Kidney (tissue), 14 donors: ENCODE measurements around the gene POLR1B. TPM values are rescaled to one million over a fixed set of nuclear protein-coding genes. Genes with fewer than 3 reads are reported as not detected.

Experiments
- DNase-seq, 5 donors: peaks; one replicate each; pipeline ENCODE4 v3.0.0-alpha.2; 2013 to 2020
- FAIRE-seq: peaks from 2 replicates; lab custom pipeline; 2012; peaks lifted over from hg19 to GRCh38; lab: Jason Lieb, UNC
- H3K27ac ChIP-seq, 2 donors: one replicate each; pipeline ENCODE4 v1.7.0; 2013; ENCODE audit warnings: low read depth in 2 of 2, low read length in 2 of 2, inconsistent platforms in 1 of 2
- H3K27me3 ChIP-seq: one replicate; pipeline ENCODE4 v1.7.1; 2013; ENCODE audit warnings: low read length, inconsistent platforms; ENCODE audit not compliant: control insufficient read depth, insufficient read depth
- H3K36me3 ChIP-seq, 3 donors: one replicate each; pipeline versions ENCODE4 v1.7.0 to v1.7.1; 2013; ENCODE audit warnings: low read length in 3 of 3, control low read depth in 1 of 3, inconsistent platforms in 1 of 3; ENCODE audit not compliant: insufficient read depth in 3 of 3, control insufficient read depth in 2 of 3
- H3K4me1 ChIP-seq, 3 donors: one replicate each; pipeline versions ENCODE4 v1.7.0 to v1.7.1; 2013; ENCODE audit warnings: low read length in 3 of 3, inconsistent platforms in 1 of 3, low read depth in 1 of 3; ENCODE audit not compliant: control insufficient read depth in 2 of 3, insufficient read depth in 2 of 3
- H3K4me3 ChIP-seq, 3 donors: one replicate each; pipeline versions ENCODE4 v1.7.0 to v1.8.1; 2013; ENCODE audit warnings: low read length in 3 of 3, control low read depth in 1 of 3, inconsistent platforms in 1 of 3
- H3K9ac ChIP-seq, 3 donors: one replicate each; pipeline versions ENCODE4 v1.7.0 to v1.7.1; 2013; ENCODE audit warnings: low read length in 3 of 3, control low read depth in 1 of 3, inconsistent platforms in 1 of 3
- H3K9me3 ChIP-seq, 3 donors: one replicate each; pipeline versions ENCODE4 v1.7.0 to v1.7.1; 2013; ENCODE audit warnings: low read length in 3 of 3, control low read depth in 1 of 3, inconsistent platforms in 1 of 3; ENCODE audit not compliant: control insufficient read depth in 2 of 3, insufficient read depth in 1 of 3
- CTCF ChIP-seq: IDR thresholded peaks from 3 replicates; pipeline ENCODE4 v1.5.1; 2012; ENCODE audit warnings: mild to moderate bottlenecking, moderate library complexity, borderline replicate concordance; ENCODE audit not compliant: insufficient read depth; ENCODE audit errors: extremely low read depth
- intact Hi-C: fragments of 100-400 bp; cut with DNase I; formaldehyde crosslinking; loops from one replicate; pipeline ENCODE4 v1.11.1; 2022
- polyA plus RNA-seq: library from polyadenylated mRNA; stranded (reverse); fragments of 350-450 nt; fragmentation: Illumina TruSeq; extraction: RNeasy Lipid Tissue Mini Kit (QIAGEN cat#74804); gene quantifications from one replicate; pipeline ENCODE4 v1.2.3, GENCODE V29; 2014; ENCODE audit warnings: low read depth, low replicate concordance; ENCODE audit not compliant: insufficient read depth
- total RNA-seq: library from RNA; stranded (reverse); fragmentation: NEBNext Ultra II Directional; extraction: Animal tissue kit (Norgen Biotek cat#: 25700); gene quantifications from one replicate; pipeline ENCODE4 v1.2.1, GENCODE V29; 2021
- donor health status: control.
- donor health status: control.
- donor health status: control.
- donor health status: control.
- donor health status: control.
- donor health status: DM: yes; HTN: yes; CAD: no.
- donor health status: Normal renal cell carcinoma (clear cell type).

POLR1B gene
- total and polyA plus RNA-seq, 2 donors from 2014 or later = 6.0 to 24.4 TPM

- Histone ChIP-seq H3K9me3 (no peaks in the 10 kb centered on the region), H3K9ac (no peak overlapping the region), H3K27me3 (no peaks in the 10 kb centered on the region), H3K27ac (no peak overlapping the region), H3K36me3 (peaks cover 0 to 12% (median 11%) of the 10 kb centered on the region in 3 donors), H3K4me3 (no peak overlapping the region), H3K4me1 (no peaks in the 10 kb centered on the region)
- intact Hi-C loops = no loop called here
- no peak for FAIRE-seq
- DNase-seq = no peak
- no peak for TF ChIP-seq CTCF
These were observed 25.5 kb upstream of the POLR1B start for GRCh38 chr2:112516801-112517200.

GRCh38 chr2:112518807-112519206 lies 23.5 kb upstream of the POLR1B start:
- intact Hi-C loops = no loop called here
- H3K9ac ChIP-seq = no peak overlapping the region
- no peak for TF ChIP-seq CTCF
- DNase-seq (no peak), FAIRE-seq (no peak)
- H3K4me1 ChIP-seq = no peaks in the 10 kb centered on the region
- no peak overlapping the region for H3K27ac ChIP-seq
- no peaks in the 10 kb centered on the region for H3K27me3 ChIP-seq
- H3K4me3 ChIP-seq = no peak overlapping the region
- H3K9me3 ChIP-seq = no peaks in the 10 kb centered on the region
- H3K36me3 ChIP-seq = peaks cover 0 to 18% (median 15%) of the 10 kb centered on the region in 3 donors

DNA sequence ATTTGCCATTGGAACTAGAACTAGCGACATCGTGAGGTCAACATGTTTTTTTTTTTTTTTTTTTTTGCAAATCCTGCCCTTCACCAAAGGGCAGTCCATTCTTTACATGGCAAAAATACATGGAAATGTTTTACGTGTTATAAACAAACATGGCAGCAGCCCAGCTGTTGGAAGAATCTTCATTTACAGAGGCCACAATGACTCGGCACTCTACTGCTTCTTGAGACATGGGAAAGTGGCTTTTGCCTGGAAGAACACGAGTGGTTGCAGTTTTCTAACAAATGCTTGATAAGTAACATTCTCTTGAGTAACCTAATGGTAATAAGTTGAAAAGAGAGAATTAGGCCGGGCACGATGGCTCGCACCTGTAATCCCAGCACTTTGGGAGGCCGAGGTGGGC lies 22.8 kb upstream of the POLR1B start:
- H3K9ac ChIP-seq = no peak overlapping the region
- DNase-seq = no peak
- no peaks in the 10 kb centered on the region for H3K27me3 ChIP-seq
- no peak overlapping the region for H3K4me3 ChIP-seq
- H3K9me3 ChIP-seq = no peaks in the 10 kb centered on the region
- FAIRE-seq = no peak
- TF ChIP-seq CTCF = no peak
- no peaks in the 10 kb centered on the region for H3K4me1 ChIP-seq
- intact Hi-C loops = no loop called here
- H3K27ac ChIP-seq = no peak overlapping the region
- peaks cover 0 to 18% (median 15%) of the 10 kb centered on the region in 3 donors for H3K36me3 ChIP-seq

DNA sequence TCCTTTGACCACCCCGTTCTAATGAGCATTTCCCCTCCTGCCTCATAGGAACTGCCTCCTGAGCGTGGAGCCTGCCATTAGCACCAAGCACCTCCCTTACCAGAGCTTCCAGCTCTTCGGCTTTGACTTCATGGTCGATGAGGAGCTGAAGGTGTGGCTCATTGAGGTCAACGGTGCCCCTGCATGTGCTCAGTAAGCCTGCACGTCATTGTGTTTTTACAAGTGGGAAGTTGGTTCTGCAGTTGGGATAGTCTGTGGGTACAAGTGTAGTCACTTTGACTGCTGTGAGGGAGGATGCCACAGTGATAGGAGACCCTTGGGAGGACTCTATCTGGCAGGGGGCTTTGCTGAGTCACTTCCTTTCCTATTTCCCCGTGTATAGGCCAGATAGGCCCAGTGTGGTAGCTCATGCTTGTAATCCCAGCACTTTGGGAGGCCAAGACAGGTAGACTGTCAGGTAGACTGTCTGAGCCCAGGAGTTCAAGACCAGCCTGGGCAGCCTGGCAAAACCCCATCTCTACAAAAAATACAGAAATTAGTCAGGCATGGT lies 22.0 kb upstream of the POLR1B start:
- Histone ChIP-seq H3K9ac (no peak overlapping the region), H3K9me3 (no peaks in the 10 kb centered on the region), H3K36me3 (peaks cover 0 to 18% (median 15%) of the 10 kb centered on the region in 3 donors), H3K27ac (no peak overlapping the region), H3K4me3 (no peak overlapping the region), H3K27me3 (no peaks in the 10 kb centered on the region), H3K4me1 (no peaks in the 10 kb centered on the region)
- no peak for TF ChIP-seq CTCF
- intact Hi-C loops = no loop called here
- FAIRE-seq = no peak
- DNase-seq = no peak
